ENCODE data around the gene RASSF3. TPM values are rescaled to one million over a fixed set of nuclear protein-coding genes. Genes with fewer than 3 reads are reported as not detected.
A peak's percentile ranks its signal among the peaks of the same experiment; 100 is the strongest.

Gene RASSF3
- total and polyA plus RNA-seq, 2 of the 13 experiments (the other 11 are each of a cell fraction or from before 2014, with no cell fraction given): 15.5 to 16.0 TPM

DNA sequence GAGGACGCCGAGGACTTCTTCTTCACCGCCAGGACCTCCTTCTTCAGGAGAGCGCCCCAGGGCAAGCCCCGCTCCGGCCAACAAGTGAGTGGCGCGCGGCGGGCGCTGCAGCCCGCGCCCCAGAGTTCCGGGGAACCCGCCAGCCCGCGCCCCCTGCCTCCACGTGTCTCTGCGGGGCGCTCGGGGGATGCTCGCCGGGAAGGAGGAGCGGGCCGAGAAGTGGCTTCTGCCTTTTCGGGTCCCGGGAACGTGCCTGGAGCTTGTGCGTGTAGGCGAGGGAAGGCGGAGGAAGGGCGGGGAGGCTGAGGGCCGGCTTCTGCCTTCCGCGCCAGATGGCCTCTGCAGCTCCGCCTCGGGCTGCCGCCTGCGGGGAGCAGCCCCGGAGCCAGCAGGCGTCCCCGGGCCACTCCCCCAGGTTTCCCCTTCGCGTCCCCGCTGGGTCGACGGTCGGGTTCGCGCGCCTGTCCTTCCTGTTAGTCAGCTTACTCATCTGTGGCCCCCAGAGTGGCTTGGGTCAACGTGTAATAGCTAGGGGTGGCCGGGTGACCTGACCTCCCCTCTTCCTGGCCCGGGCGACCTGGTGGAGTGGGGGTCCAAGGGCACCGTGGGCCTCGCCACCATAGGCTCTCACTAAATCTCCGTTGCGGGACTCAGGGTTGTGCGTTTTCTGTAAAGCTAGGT, 505 bp downstream of the RASSF3 start (continued):
- TF ChIP-seq, protein P1, sequence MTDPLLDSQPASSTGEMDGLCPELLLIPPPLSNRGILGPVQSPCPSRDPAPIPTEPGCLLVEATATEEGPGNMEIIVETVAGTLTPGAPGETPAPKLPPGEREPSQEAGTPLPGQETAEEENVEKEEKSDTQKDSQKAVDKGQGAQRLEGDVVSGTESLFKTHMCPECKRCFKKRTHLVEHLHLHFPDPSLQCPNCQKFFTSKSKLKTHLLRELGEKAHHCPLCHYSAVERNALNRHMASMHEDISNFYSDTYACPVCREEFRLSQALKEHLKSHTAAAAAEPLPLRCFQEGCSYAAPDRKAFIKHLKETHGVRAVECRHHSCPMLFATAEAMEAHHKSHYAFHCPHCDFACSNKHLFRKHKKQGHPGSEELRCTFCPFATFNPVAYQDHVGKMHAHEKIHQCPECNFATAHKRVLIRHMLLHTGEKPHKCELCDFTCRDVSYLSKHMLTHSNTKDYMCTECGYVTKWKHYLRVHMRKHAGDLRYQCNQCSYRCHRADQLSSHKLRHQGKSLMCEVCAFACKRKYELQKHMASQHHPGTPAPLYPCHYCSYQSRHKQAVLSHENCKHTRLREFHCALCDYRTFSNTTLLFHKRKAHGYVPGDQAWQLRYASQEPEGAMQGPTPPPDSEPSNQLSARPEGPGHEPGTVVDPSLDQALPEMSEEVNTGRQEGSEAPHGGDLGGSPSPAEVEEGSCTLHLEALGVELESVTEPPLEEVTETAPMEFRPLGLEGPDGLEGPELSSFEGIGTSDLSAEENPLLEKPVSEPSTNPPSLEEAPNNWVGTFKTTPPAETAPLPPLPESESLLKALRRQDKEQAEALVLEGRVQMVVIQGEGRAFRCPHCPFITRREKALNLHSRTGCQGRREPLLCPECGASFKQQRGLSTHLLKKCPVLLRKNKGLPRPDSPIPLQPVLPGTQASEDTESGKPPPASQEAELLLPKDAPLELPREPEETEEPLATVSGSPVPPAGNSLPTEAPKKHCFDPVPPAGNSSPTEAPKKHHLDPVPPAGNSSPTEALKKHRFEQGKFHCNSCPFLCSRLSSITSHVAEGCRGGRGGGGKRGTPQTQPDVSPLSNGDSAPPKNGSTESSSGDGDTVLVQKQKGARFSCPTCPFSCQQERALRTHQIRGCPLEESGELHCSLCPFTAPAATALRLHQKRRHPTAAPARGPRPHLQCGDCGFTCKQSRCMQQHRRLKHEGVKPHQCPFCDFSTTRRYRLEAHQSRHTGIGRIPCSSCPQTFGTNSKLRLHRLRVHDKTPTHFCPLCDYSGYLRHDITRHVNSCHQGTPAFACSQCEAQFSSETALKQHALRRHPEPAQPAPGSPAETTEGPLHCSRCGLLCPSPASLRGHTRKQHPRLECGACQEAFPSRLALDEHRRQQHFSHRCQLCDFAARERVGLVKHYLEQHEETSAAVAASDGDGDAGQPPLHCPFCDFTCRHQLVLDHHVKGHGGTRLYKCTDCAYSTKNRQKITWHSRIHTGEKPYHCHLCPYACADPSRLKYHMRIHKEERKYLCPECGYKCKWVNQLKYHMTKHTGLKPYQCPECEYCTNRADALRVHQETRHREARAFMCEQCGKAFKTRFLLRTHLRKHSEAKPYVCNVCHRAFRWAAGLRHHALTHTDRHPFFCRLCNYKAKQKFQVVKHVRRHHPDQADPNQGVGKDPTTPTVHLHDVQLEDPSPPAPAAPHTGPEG (CRISPR knock-in tag; IDR thresholded peaks at IDR 0.05): no peak
- no peak; the same call in 1 of the 2 replicates for TF ChIP-seq EED (CRISPR knock-in tag; IDR thresholded peaks at IDR 0.05)
- TF ChIP-seq, protein P2, sequence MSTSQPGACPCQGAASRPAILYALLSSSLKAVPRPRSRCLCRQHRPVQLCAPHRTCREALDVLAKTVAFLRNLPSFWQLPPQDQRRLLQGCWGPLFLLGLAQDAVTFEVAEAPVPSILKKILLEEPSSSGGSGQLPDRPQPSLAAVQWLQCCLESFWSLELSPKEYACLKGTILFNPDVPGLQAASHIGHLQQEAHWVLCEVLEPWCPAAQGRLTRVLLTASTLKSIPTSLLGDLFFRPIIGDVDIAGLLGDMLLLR (CRISPR knock-in tag; IDR thresholded peaks at IDR 0.05): 0 out of 2 replicates have a peak, but pooled peaks have one; percentile 44
- TF ChIP-seq ZNF30 (CRISPR knock-in tag; IDR thresholded peaks at IDR 0.05): no peak
- no peak for TF ChIP-seq IKZF1 (IDR thresholded peaks at IDR 0.05)

Measured in HepG2 (cell line).